Measurements from ENCODE around the gene FAR2.
A peak's percentile ranks its signal among the peaks of the same experiment; 100 is the strongest.

The FAR2 gene

GRCh38 chr12:29320295-29321085, 171.4 kb downstream of the FAR2 start:
- TF ChIP-seq NFIC (IDR thresholded peaks at IDR 0.05) (peak; percentile 34), USF1 (IDR thresholded peaks at IDR 0.05) (no peak)

GRCh38 chr12:29322157-29322556, 173.1 kb downstream of the FAR2 start:
- no peak for TF ChIP-seq TAF1 (IDR thresholded peaks at IDR 0.05; ENCODE audit: low read depth)
- no peak for TF ChIP-seq CEBPB (IDR thresholded peaks at IDR 0.05)
- no peak for TF ChIP-seq NFIC (IDR thresholded peaks at IDR 0.05)
- TF ChIP-seq TCF12 (IDR thresholded peaks at IDR 0.05; ENCODE audit: low read depth), result no peak
- TF ChIP-seq EGR1 (IDR thresholded peaks at IDR 0.05), result no peak
- TF ChIP-seq USF1 (IDR thresholded peaks at IDR 0.05), result no peak
- no peak for TF ChIP-seq MAX (IDR thresholded peaks at IDR 0.05)
- TF ChIP-seq REST (IDR thresholded peaks at IDR 0.05; ENCODE audit: low read depth), result no peak
- no peak for TF ChIP-seq FOXM1 (IDR thresholded peaks at IDR 0.05; ENCODE audit: borderline replicate concordance, low read depth)
- no peak for TF ChIP-seq RAD21 (IDR thresholded peaks at IDR 0.05; ENCODE audit: low read depth)
- TF ChIP-seq ZBTB7A (IDR thresholded peaks at IDR 0.05; ENCODE audit: low read depth), result no peak
- TF ChIP-seq YY1 (IDR thresholded peaks at IDR 0.05; ENCODE audit: low read depth), result no peak
- no peak for TF ChIP-seq EP300 (IDR thresholded peaks at IDR 0.05; ENCODE audit: borderline replicate concordance)
- TF ChIP-seq TEAD4 (IDR thresholded peaks at IDR 0.05), result no peak
- no peak for TF ChIP-seq CREB1 (IDR thresholded peaks at IDR 0.05; ENCODE audit: low read depth)

GRCh38 chr12:29329411-29329810, 180.3 kb downstream of the FAR2 start:
- TF ChIP-seq CREB1 (IDR thresholded peaks at IDR 0.05; ENCODE audit: low read depth), result no peak
- TF ChIP-seq CEBPB (IDR thresholded peaks at IDR 0.05), result no peak
- TF ChIP-seq YY1 (IDR thresholded peaks at IDR 0.05; ENCODE audit: low read depth), result no peak
- no peak for TF ChIP-seq FOXM1 (IDR thresholded peaks at IDR 0.05; ENCODE audit: borderline replicate concordance, low read depth)
- no peak for TF ChIP-seq TAF1 (IDR thresholded peaks at IDR 0.05; ENCODE audit: low read depth)
- no peak for TF ChIP-seq USF1 (IDR thresholded peaks at IDR 0.05)
- TF ChIP-seq MAX (IDR thresholded peaks at IDR 0.05), result no peak
- TF ChIP-seq NFIC (IDR thresholded peaks at IDR 0.05), result no peak
- no peak for TF ChIP-seq REST (IDR thresholded peaks at IDR 0.05; ENCODE audit: low read depth)
- TF ChIP-seq EGR1 (IDR thresholded peaks at IDR 0.05), result no peak
- no peak for TF ChIP-seq TCF12 (IDR thresholded peaks at IDR 0.05; ENCODE audit: low read depth)
- no peak for TF ChIP-seq TEAD4 (IDR thresholded peaks at IDR 0.05)
- TF ChIP-seq RAD21 (IDR thresholded peaks at IDR 0.05; ENCODE audit: low read depth), result no peak
- no peak for TF ChIP-seq ZBTB7A (IDR thresholded peaks at IDR 0.05; ENCODE audit: low read depth)
- no peak for TF ChIP-seq EP300 (IDR thresholded peaks at IDR 0.05; ENCODE audit: borderline replicate concordance)

GRCh38 chr12:29333178-29333577, 184.1 kb downstream of the FAR2 start:
- no peak for TF ChIP-seq CREB1 (IDR thresholded peaks at IDR 0.05; ENCODE audit: low read depth)
- TF ChIP-seq RAD21 (IDR thresholded peaks at IDR 0.05; ENCODE audit: low read depth), result no peak
- no peak for TF ChIP-seq EP300 (IDR thresholded peaks at IDR 0.05; ENCODE audit: borderline replicate concordance)
- no peak for TF ChIP-seq FOXM1 (IDR thresholded peaks at IDR 0.05; ENCODE audit: borderline replicate concordance, low read depth)
- no peak for TF ChIP-seq TEAD4 (IDR thresholded peaks at IDR 0.05)
- TF ChIP-seq NFIC (IDR thresholded peaks at IDR 0.05), result no peak

GRCh38 chr12:29334937-29335336, 185.9 kb downstream of the FAR2 start:
- TF ChIP-seq FOXM1 (IDR thresholded peaks at IDR 0.05; ENCODE audit: borderline replicate concordance, low read depth) (no peak), EGR1 (IDR thresholded peaks at IDR 0.05) (no peak), EP300 (IDR thresholded peaks at IDR 0.05; ENCODE audit: borderline replicate concordance) (no peak), REST (IDR thresholded peaks at IDR 0.05; ENCODE audit: low read depth) (no peak), ZBTB7A (IDR thresholded peaks at IDR 0.05; ENCODE audit: low read depth) (no peak), CREB1 (IDR thresholded peaks at IDR 0.05; ENCODE audit: low read depth) (no peak), TAF1 (IDR thresholded peaks at IDR 0.05; ENCODE audit: low read depth) (no peak), TEAD4 (IDR thresholded peaks at IDR 0.05) (no peak), CEBPB (IDR thresholded peaks at IDR 0.05) (no peak), TCF12 (IDR thresholded peaks at IDR 0.05; ENCODE audit: low read depth) (no peak), MAX (IDR thresholded peaks at IDR 0.05) (no peak), NFIC (IDR thresholded peaks at IDR 0.05) (no peak)
